SK-N-SH treated with all-trans-retinoic acid at 6 μM for 48 hours (cell line): ENCODE data around the gene SLC22A23.
A peak's percentile ranks its signal among the peaks of the same experiment; 100 is the strongest.

Experiments used
- ATAC-seq: fragments of 200-7000 bp; cut with Tn5 transposase; 3 replicates; pipeline ENCODE4 v1.9.1; 2020; ENCODE audit warnings: mild to moderate bottlenecking, moderate library complexity
- ARNTL ChIP-seq: fragments of 450-650 bp; formaldehyde crosslinking; IDR thresholded peaks from 2 replicates; pipeline ENCODE4 v1.5.0; 2020; ENCODE audit warnings: low read depth, mild to moderate bottlenecking, moderate library complexity, borderline replicate concordance
- BACH2 ChIP-seq: fragments of 250-450 bp; sonication (Bioruptor Pico); IDR thresholded peaks from 2 replicates; pipeline ENCODE4 v1.9.0; 2021; ENCODE audit warnings: mild to moderate bottlenecking, borderline replicate concordance
- CREB5 ChIP-seq: fragments of 250-450 bp; sonication (Bioruptor Pico); IDR thresholded peaks from 2 replicates; pipeline ENCODE4 v1.5.1; 2020; ENCODE audit warnings: low read depth, mild to moderate bottlenecking, moderate library complexity
- CSDC2 ChIP-seq: fragments of 250-450 bp; sonication (Bioruptor Pico); IDR thresholded peaks from 2 replicates; pipeline ENCODE4 v1.5.0; 2020; ENCODE audit warnings: mild to moderate bottlenecking, moderate library complexity
- CSRNP3 ChIP-seq: fragments of 250-450 bp; sonication (Bioruptor Pico); IDR thresholded peaks from 2 replicates; pipeline ENCODE4 v1.5.1; 2021; ENCODE audit warnings: mild to moderate bottlenecking, moderate library complexity
- ESRRG ChIP-seq: fragments of 250-450 bp; sonication (Bioruptor Pico); IDR thresholded peaks from 2 replicates; pipeline ENCODE4 v1.6.1; 2021; ENCODE audit warnings: mild to moderate bottlenecking
- GLIS3 ChIP-seq: fragments of 250-450 bp; sonication (Bioruptor Pico); IDR thresholded peaks from 2 replicates; pipeline ENCODE4 v1.5.0; 2020; ENCODE audit warnings: mild to moderate bottlenecking, moderate library complexity
- ISL1 ChIP-seq: fragments of 250-450 bp; sonication (Bioruptor Pico); IDR thresholded peaks from 2 replicates; pipeline ENCODE4 v2.1.2; 2022; ENCODE audit warnings: mild to moderate bottlenecking, moderate library complexity
- OSR1 ChIP-seq: fragments of 250-450 bp; sonication (Bioruptor Pico); IDR thresholded peaks from 2 replicates; pipeline ENCODE4 v1.8.0; 2022; ENCODE audit warnings: moderate library complexity, mild to moderate bottlenecking, inconsistent platforms
- PATZ1 ChIP-seq: fragments of 250-450 bp; sonication (Bioruptor Pico); IDR thresholded peaks from 2 replicates; pipeline ENCODE4 v1.8.0; 2020; ENCODE audit warnings: mild to moderate bottlenecking, moderate library complexity, borderline replicate concordance
- POU6F1 ChIP-seq: fragments of 250-450 bp; sonication (Bioruptor Pico); IDR thresholded peaks from 2 replicates; pipeline ENCODE4 v1.8.0; 2021; ENCODE audit warnings: low read depth, mild to moderate bottlenecking, moderate library complexity, borderline replicate concordance
- PPARA ChIP-seq: fragments of 250-450 bp; sonication (Bioruptor Pico); IDR thresholded peaks from 2 replicates; pipeline ENCODE4 v1.5.0; 2020; ENCODE audit warnings: mild to moderate bottlenecking, borderline replicate concordance
- RARB ChIP-seq: fragments of 250-450 bp; sonication (Bioruptor Pico); IDR thresholded peaks from 2 replicates; pipeline ENCODE4 v1.8.0; 2021; ENCODE audit warnings: mild to moderate bottlenecking, moderate library complexity
- SNAI2 ChIP-seq: fragments of 250-450 bp; sonication (Bioruptor Pico); IDR thresholded peaks from 2 replicates; pipeline ENCODE4 v1.5.0; 2020; ENCODE audit warnings: mild to moderate bottlenecking, moderate library complexity
- TCF4 ChIP-seq: fragments of 250-450 bp; sonication (Bioruptor Pico); IDR thresholded peaks from 2 replicates; pipeline ENCODE4 v1.8.0; 2021; ENCODE audit warnings: mild to moderate bottlenecking, moderate library complexity, borderline replicate concordance
- TOX ChIP-seq: fragments of 250-450 bp; sonication (Bioruptor Pico); IDR thresholded peaks from 2 replicates; pipeline ENCODE4 v1.8.0; 2021; ENCODE audit warnings: mild to moderate bottlenecking, moderate library complexity, borderline replicate concordance
- TSHZ2 ChIP-seq: fragments of 250-450 bp; sonication (Bioruptor Pico); IDR thresholded peaks from 2 replicates; pipeline ENCODE4 v1.5.0; 2020; ENCODE audit warnings: mild to moderate bottlenecking, moderate library complexity
- ZC3H10 ChIP-seq: fragments of 250-450 bp; sonication (Bioruptor Pico); IDR thresholded peaks from 2 replicates; pipeline ENCODE4 v1.5.1; 2021; ENCODE audit warnings: mild to moderate bottlenecking, moderate library complexity
- ZFP3 ChIP-seq: fragments of 250-450 bp; sonication (Bioruptor Pico); IDR thresholded peaks from 2 replicates; pipeline ENCODE4 v1.5.0; 2020; ENCODE audit warnings: mild to moderate bottlenecking, moderate library complexity
- ZFP30 ChIP-seq: fragments of 450-650 bp; formaldehyde crosslinking; IDR thresholded peaks from 2 replicates; pipeline ENCODE4 v1.5.0; 2022; ENCODE audit warnings: mild to moderate bottlenecking, moderate library complexity
- ZNF565 ChIP-seq: fragments of 450-650 bp; formaldehyde crosslinking; conservative IDR thresholded peaks from 2 replicates; pipeline ENCODE4 v1.5.0; 2020; ENCODE audit warnings: low read depth, mild to moderate bottlenecking, moderate library complexity
- ZNF70 ChIP-seq: fragments of 450-650 bp; formaldehyde crosslinking; IDR thresholded peaks from 2 replicates; pipeline ENCODE4 v1.5.0; 2020; ENCODE audit warnings: mild to moderate bottlenecking, moderate library complexity
- ZNF8 ChIP-seq: fragments of 450-650 bp; formaldehyde crosslinking; IDR thresholded peaks from 2 replicates; pipeline ENCODE4 v1.5.0; 2020; ENCODE audit warnings: mild to moderate bottlenecking, moderate library complexity

The SLC22A23 gene

GRCh38 chr6:3247255-3248146, 209.3 kb downstream of the SLC22A23 start:
- ATAC-seq, result peak; percentile 90
- TF ChIP-seq ZC3H10, result no peak
- no peak for TF ChIP-seq CSRNP3 (CRISPR knock-in tag)
- no peak for TF ChIP-seq PPARA (CRISPR knock-in tag)
- no peak for TF ChIP-seq ESRRG (CRISPR knock-in tag)
- no peak for TF ChIP-seq SNAI2 (CRISPR knock-in tag)
- TF ChIP-seq CSDC2 (CRISPR knock-in tag), result no peak
- no peak for TF ChIP-seq CREB5 (CRISPR knock-in tag)
- TF ChIP-seq BACH2 (CRISPR knock-in tag), result no peak
- TF ChIP-seq TSHZ2 (CRISPR knock-in tag), result no peak
- TF ChIP-seq ZNF8 (CRISPR knock-in tag), result no peak
- no peak for TF ChIP-seq ZNF565 (CRISPR knock-in tag)
- no peak for TF ChIP-seq POU6F1 (CRISPR knock-in tag)
- peak; percentile 94 for TF ChIP-seq ZFP3
- TF ChIP-seq OSR1, result no peak
- 0 out of 2 replicates have a peak, but pooled peaks have one; percentile 8 for TF ChIP-seq ISL1 (CRISPR knock-in tag)
- 0 out of 2 replicates have a peak, but pooled peaks have one; percentile 31 for TF ChIP-seq PATZ1 (CRISPR knock-in tag)
- TF ChIP-seq RARB, result no peak
- TF ChIP-seq ARNTL (CRISPR knock-in tag), result no peak
- TF ChIP-seq ZFP30, result no peak
- no peak for TF ChIP-seq TCF4 (CRISPR knock-in tag)
- no peak for TF ChIP-seq ZNF70 (CRISPR knock-in tag)
- TF ChIP-seq GLIS3 (CRISPR knock-in tag), result no peak
- TF ChIP-seq TOX (CRISPR knock-in tag), result no peak
- TF ChIP-seq, all 23 proteins: peak for 3

- ATAC-seq, result no peak
- TF ChIP-seq GLIS3 (CRISPR knock-in tag) (no peak), CSDC2 (CRISPR knock-in tag) (no peak), ZFP30 (no peak), PPARA (CRISPR knock-in tag) (no peak), ZNF565 (CRISPR knock-in tag) (no peak), ISL1 (CRISPR knock-in tag) (no peak), CREB5 (CRISPR knock-in tag) (no peak), TCF4 (CRISPR knock-in tag) (no peak), BACH2 (CRISPR knock-in tag) (no peak), ZFP3 (no peak), ZNF70 (CRISPR knock-in tag) (no peak), POU6F1 (CRISPR knock-in tag) (no peak), TOX (CRISPR knock-in tag) (no peak), ESRRG (CRISPR knock-in tag) (no peak), ZC3H10 (no peak), PATZ1 (CRISPR knock-in tag) (no peak), ZNF8 (CRISPR knock-in tag) (no peak)
- TF ChIP-seq, all 23 proteins: peak for 0
These were observed 211.6 kb downstream of the SLC22A23 start for GRCh38 chr6:3245216-3245615.
